SU-DHL-6 (cell line): Measurements from ENCODE around the gene ADGRB3.

ENCODE experiments used
- H2AFZ ChIP-seq: fragments of 200-600 bp; sonication (generic); 2 replicates; pipeline ENCODE4 v1.6.1; 2014; ENCODE audit warnings: low read depth, mild to moderate bottlenecking, moderate library complexity, mixed read lengths, antibody characterized with exemption, low read length; ENCODE audit not compliant: severe bottlenecking
- H3F3A ChIP-seq: fragments of 200-600 bp; shearing (Covaris generic); 2 replicates; pipeline ENCODE4 v1.6.0; 2016; ENCODE audit warnings: antibody characterized with exemption, mild to moderate bottlenecking; ENCODE audit not compliant: insufficient read depth
- H3K27ac ChIP-seq: fragments of 200-600 bp; sonication (generic); 2 replicates; pipeline ENCODE4 v1.5.1; 2016; ENCODE audit warnings: low read depth, mild to moderate bottlenecking, low read length, moderate library complexity, mixed read lengths
- H3K27me3 ChIP-seq: fragments of 200-600 bp; sonication (generic), shearing (Covaris generic); 2 replicates; pipeline ENCODE4 v1.6.0; 2014; ENCODE audit warnings: mild to moderate bottlenecking, low read length
- H3K36me3 ChIP-seq: fragments of 200-600 bp; sonication (generic); 2 replicates; pipeline ENCODE4 v1.6.1; 2014; ENCODE audit warnings: mild to moderate bottlenecking, low read length, mixed read lengths
- H3K4me2 ChIP-seq: fragments of 300-600, 200-600 bp; shearing (Covaris generic), sonication (generic); 2 replicates; pipeline ENCODE4 v1.6.0; 2014; ENCODE audit warnings: low read length, low read depth, mild to moderate bottlenecking; ENCODE audit not compliant: poor library complexity, severe bottlenecking
- H3K4me3 ChIP-seq: fragments of 200-600 bp; sonication (generic); 2 replicates; pipeline ENCODE4 v1.5.1; 2014; ENCODE audit warnings: antibody characterized with exemption, low read length, mild to moderate bottlenecking, mixed read lengths; ENCODE audit not compliant: insufficient read depth, poor library complexity, severe bottlenecking
- H3K79me2 ChIP-seq: fragments of 200-600 bp; sonication (generic); 2 replicates; pipeline ENCODE4 v1.6.1; 2014; ENCODE audit warnings: mild to moderate bottlenecking, low read length, moderate library complexity; ENCODE audit not compliant: insufficient read depth
- H3K9ac ChIP-seq: fragments of 200-600 bp; sonication (generic); 2 replicates; pipeline ENCODE4 v1.7.0; 2014; ENCODE audit warnings: mild to moderate bottlenecking, low read length
- H3K9me2 ChIP-seq: fragments of 200-600 bp; sonication (generic); replicated peaks from 2 replicates; pipeline ENCODE4 v1.6.1; 2014; ENCODE audit warnings: low read length; ENCODE audit not compliant: insufficient read depth
- H3K9me3 ChIP-seq: fragments of 200-600 bp; sonication (generic); 2 replicates; pipeline ENCODE4 v1.6.1; 2014; ENCODE audit warnings: low read length, mixed read lengths; ENCODE audit not compliant: insufficient read depth
- H4K20me1 ChIP-seq: fragments of 200-600 bp; sonication (generic); 2 replicates; pipeline ENCODE4 v1.6.1; 2014; ENCODE audit warnings: low read depth, mild to moderate bottlenecking, antibody characterized with exemption, low read length, moderate library complexity, mixed read lengths
- CTCF ChIP-seq: fragments of 200-600 bp; sonication (generic); IDR thresholded peaks from one replicate; pipeline ENCODE4 v1.5.1; 2017; ENCODE audit warnings: antibody characterized with exemption, mild to moderate bottlenecking, low read length, moderate library complexity; ENCODE audit not compliant: insufficient read depth, poor library complexity, severe bottlenecking
- EZH2phosphoT487 ChIP-seq: fragments of 200-600 bp; sonication (generic), shearing (Covaris generic); conservative IDR thresholded peaks from 2 replicates; pipeline ENCODE4 v1.6.1; 2018; ENCODE audit warnings: mild to moderate bottlenecking, antibody characterized with exemption, low read length, moderate library complexity, mixed read lengths

ADGRB3 gene

GRCh38 chr6:69042297-69042696, 407.2 kb downstream of the ADGRB3 start:
- H4K20me1 ChIP-seq: no peaks in the 10 kb centered on the region
- no peaks in the 10 kb centered on the region for H3K79me2 ChIP-seq
- H3K4me2 ChIP-seq: no peak overlapping the region
- H3K27me3 ChIP-seq: no peaks in the 10 kb centered on the region
- no peak overlapping the region for H3K27ac ChIP-seq
- no peaks in the 10 kb centered on the region for H3F3A ChIP-seq
- H3K9me3 ChIP-seq: no peaks in the 10 kb centered on the region
- no peaks in the 10 kb centered on the region for H3K9me2 ChIP-seq
- TF ChIP-seq CTCF (no peak), EZH2phosphoT487 (no peak)
- H3K9ac ChIP-seq: no peak overlapping the region
- no peak overlapping the region for H2AFZ ChIP-seq
- no peak overlapping the region for H3K4me3 ChIP-seq
- H3K36me3 ChIP-seq: no peaks in the 10 kb centered on the region

DNA sequence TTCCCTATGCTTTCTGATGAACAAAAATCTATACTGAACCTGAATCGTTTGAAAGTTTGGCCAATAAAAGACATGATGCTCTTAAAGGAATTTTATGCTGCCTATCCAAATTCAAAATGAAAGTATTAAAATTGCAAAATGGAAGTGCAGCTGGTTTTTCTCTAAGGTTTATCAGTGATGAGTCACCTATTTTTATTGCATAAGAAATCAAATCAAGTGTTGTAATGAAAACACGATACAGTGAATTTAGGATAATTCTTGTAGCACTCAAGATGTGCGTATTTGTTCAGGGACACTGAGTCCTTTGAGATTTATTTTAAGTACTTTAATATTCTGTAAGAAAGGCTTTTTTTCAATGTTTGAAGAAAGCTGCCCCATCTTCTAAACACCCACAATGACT, 409.5 kb downstream of the ADGRB3 start:
- Histone ChIP-seq H3K4me3 (no peak overlapping the region), H3K9me3 (no peaks in the 10 kb centered on the region), H3K27ac (no peak overlapping the region), H3K4me2 (no peak overlapping the region), H3K9ac (no peak overlapping the region), H2AFZ (no peak overlapping the region), H4K20me1 (no peaks in the 10 kb centered on the region), H3K9me2 (no peaks in the 10 kb centered on the region), H3K36me3 (no peaks in the 10 kb centered on the region), H3F3A (no peaks in the 10 kb centered on the region), H3K79me2 (no peaks in the 10 kb centered on the region), H3K27me3 (no peaks in the 10 kb centered on the region)
- no peak for TF ChIP-seq CTCF
- TF ChIP-seq EZH2phosphoT487: no peak

GRCh38 chr6:69059413-69059812, 424.3 kb downstream of the ADGRB3 start:
- H3K36me3 ChIP-seq: no peaks in the 10 kb centered on the region
- H3K4me2 ChIP-seq: no peak overlapping the region
- no peak overlapping the region for H3K9ac ChIP-seq
- no peak overlapping the region for H2AFZ ChIP-seq
- H3K27ac ChIP-seq: no peak overlapping the region
- no peaks in the 10 kb centered on the region for H3K9me2 ChIP-seq
- no peak overlapping the region for H3K4me3 ChIP-seq
- no peaks in the 10 kb centered on the region for H3K9me3 ChIP-seq
- no peaks in the 10 kb centered on the region for H4K20me1 ChIP-seq
- H3K79me2 ChIP-seq: no peaks in the 10 kb centered on the region
- TF ChIP-seq CTCF: no peak
- no peak for TF ChIP-seq EZH2phosphoT487
- H3F3A ChIP-seq: no peaks in the 10 kb centered on the region
- H3K27me3 ChIP-seq: no peaks in the 10 kb centered on the region
